ENCODE data around the gene CD28.

DNA sequence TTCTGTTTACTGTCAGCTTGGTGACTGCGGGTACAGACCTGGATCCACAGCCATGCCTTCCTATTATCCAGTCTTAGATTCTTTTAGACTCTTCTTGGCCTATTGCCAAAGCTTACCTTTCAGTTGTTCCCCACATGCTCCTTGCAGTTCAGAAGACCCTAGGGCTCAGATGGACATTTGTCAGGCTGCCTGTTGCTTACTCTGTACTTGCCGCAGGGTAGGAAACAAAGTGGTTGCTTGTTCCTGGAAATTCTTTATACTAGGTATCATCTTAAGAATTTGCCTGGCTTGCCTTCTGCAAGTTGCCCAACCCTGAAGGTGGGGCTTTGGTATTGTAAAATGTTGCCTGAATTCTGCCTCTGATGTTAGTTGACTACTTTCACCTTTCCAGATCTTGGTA lies 24.4 kb downstream of the CD28 start:
- TF ChIP-seq, protein P1, sequence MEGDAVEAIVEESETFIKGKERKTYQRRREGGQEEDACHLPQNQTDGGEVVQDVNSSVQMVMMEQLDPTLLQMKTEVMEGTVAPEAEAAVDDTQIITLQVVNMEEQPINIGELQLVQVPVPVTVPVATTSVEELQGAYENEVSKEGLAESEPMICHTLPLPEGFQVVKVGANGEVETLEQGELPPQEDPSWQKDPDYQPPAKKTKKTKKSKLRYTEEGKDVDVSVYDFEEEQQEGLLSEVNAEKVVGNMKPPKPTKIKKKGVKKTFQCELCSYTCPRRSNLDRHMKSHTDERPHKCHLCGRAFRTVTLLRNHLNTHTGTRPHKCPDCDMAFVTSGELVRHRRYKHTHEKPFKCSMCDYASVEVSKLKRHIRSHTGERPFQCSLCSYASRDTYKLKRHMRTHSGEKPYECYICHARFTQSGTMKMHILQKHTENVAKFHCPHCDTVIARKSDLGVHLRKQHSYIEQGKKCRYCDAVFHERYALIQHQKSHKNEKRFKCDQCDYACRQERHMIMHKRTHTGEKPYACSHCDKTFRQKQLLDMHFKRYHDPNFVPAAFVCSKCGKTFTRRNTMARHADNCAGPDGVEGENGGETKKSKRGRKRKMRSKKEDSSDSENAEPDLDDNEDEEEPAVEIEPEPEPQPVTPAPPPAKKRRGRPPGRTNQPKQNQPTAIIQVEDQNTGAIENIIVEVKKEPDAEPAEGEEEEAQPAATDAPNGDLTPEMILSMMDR (IDR thresholded peaks at IDR 0.05): no peak
- TF ChIP-seq POLR2A (IDR thresholded peaks at IDR 0.05) (no peak), EP300 (IDR thresholded peaks at IDR 0.05) (no peak), POLR2AphosphoS5 (IDR thresholded peaks at IDR 0.05) (no peak)
